Measurements from ENCODE around the gene LHX4. TPM values are rescaled to one million over a fixed set of nuclear protein-coding genes. Genes with fewer than 3 reads are reported as not detected.

LHX4 gene
- total and polyA plus RNA-seq, 2 of the 8 experiments (the other 6 are each of a cell fraction or from before 2014, with no cell fraction given): 0.85 to 4.9 TPM

- Histone ChIP-seq H3K27me3 (replicated peaks in 1 of 4; ENCODE audit: control insufficient read depth in 3 of 4, extremely low read depth in 1 of 4, insufficient read depth in 3 of 4, low read length in 3 of 4) (peaks cover 23 to 56% (median 43%) of the 10 kb centered on the region in 4 experiments), H2AFZ (ENCODE audit: low read length) (no peak overlapping the region)
- WGBS, 2 experiments (ENCODE audit: extremely low coverage in 1 of 2, insufficient coverage in 1 of 2, insufficient read length in 1 of 2, insufficient replicate concordance in 2 of 2, low coverage in 1 of 2, low lambda C conversion rate in 2 of 2, missing lambda C conversion rate in 1 of 2): 45% methylated on average over 17 of the region's 17 CpGs; no CpG with 5 or more reads in 1 of the 2 experiments
- TF ChIP-seq ASH2L (IDR thresholded peaks at IDR 0.05; ENCODE audit: low read length): no peak
- TF ChIP-seq POU5F1 (IDR thresholded peaks at IDR 0.05; ENCODE audit: low read depth, low read length): no peak
- no peak for TF ChIP-seq ATF3 (IDR thresholded peaks at IDR 0.05; ENCODE audit: insufficient read depth, low read depth, low read length)
- TF ChIP-seq RNF2 (IDR thresholded peaks at IDR 0.05; ENCODE audit: borderline replicate concordance, low read depth, low read length, missing control alignments, poor library complexity, severe bottlenecking): peak; percentile 85
- no peak for TF ChIP-seq SIRT6 (IDR thresholded peaks at IDR 0.05; ENCODE audit: low read length)
- no peak for TF ChIP-seq SP1 (IDR thresholded peaks at IDR 0.05; ENCODE audit: low read depth, low read length)
- TF ChIP-seq JUN (IDR thresholded peaks at IDR 0.05; ENCODE audit: low read depth, low read length): no peak
- TF ChIP-seq GTF2F1 (IDR thresholded peaks at IDR 0.05; ENCODE audit: borderline replicate concordance, low read depth, low read length): no peak
- TF ChIP-seq CBX8 (IDR thresholded peaks at IDR 0.05; ENCODE audit: borderline replicate concordance, low read depth, low read length): peak; percentile 45; the same call in 1 of the 2 replicates
- TF ChIP-seq KDM5A (IDR thresholded peaks at IDR 0.05; ENCODE audit: low read length): no peak
- TF ChIP-seq ZNF274 (IDR thresholded peaks at IDR 0.05; ENCODE audit: borderline replicate concordance, extremely low read depth, low read length): no peak
Measured at GRCh38 chr1:180227861-180228647, 2.0 kb upstream of the LHX4 start.

More at GRCh38 chr1:180227861-180228647, 2.0 kb upstream of the LHX4 start:
- Histone ChIP-seq H3K4ac (replicated peaks; ENCODE audit: insufficient read length, low read depth, low read length) (no peak overlapping the region), H4K5ac (ENCODE audit: insufficient read length, low read depth, low read length) (no peak overlapping the region), H3K79me1 (ENCODE audit: low read depth, low read length) (peaks cover 2% of the 10 kb centered on the region; the same call in 1 of the 2 replicates), H2BK120ac (replicated peaks; ENCODE audit: low read depth, low read length) (no peak overlapping the region), H3K18ac (ENCODE audit: extremely low read depth, low read length) (no peak overlapping the region), H3K4me2 (ENCODE audit: insufficient read depth in 1 of 2, low read depth in 2 of 2, low read length in 2 of 2) (peak overlapping the region in 1 of 2 experiments; percentile 91; a peak in 2 of 4 replicates), H3K9ac (replicated peaks in 1 of 4; ENCODE audit: extremely low read depth in 1 of 4, low read depth in 3 of 4, low read length in 3 of 4) (no peak overlapping the region), H3K27ac (ENCODE audit: low read depth, low read length) (no peak overlapping the region), H3K56ac (replicated peaks; ENCODE audit: insufficient read length, low read depth, low read length) (no peak overlapping the region), H2BK12ac (ENCODE audit: low read depth, low read length) (peak overlapping the region; percentile 94; the same call in 1 of the 2 replicates), H3K36me3 (ENCODE audit: control insufficient read depth in 2 of 4, insufficient read depth in 4 of 4, low read length in 3 of 4) (no peaks in the 10 kb centered on the region; a peak in 1 of 8 replicates), H2BK20ac (ENCODE audit: low read length) (no peak overlapping the region), H3K4me1 (replicated peaks in 1 of 4; ENCODE audit: control insufficient read depth in 3 of 4, insufficient read depth in 4 of 4, low read length in 3 of 4) (peaks cover 12 to 25% (median 15%) of the 10 kb centered on the region in 4 experiments), H3K4me3 (ENCODE audit: extremely low read depth in 1 of 4, insufficient read depth in 2 of 4, low read depth in 3 of 4, low read length in 4 of 4) (0 out of 8 replicates have a peak overlapping the region, but pooled peaks of 1 of the 4 experiments have one; percentile 67), H3K9me3 (ENCODE audit: insufficient read depth in 2 of 2, low read depth in 1 of 2, low read length in 1 of 2) (peaks cover 0 to 4% of the 10 kb centered on the region in 2 experiments; a peak in 1 of 4 replicates), H4K91ac (replicated peaks; ENCODE audit: insufficient read length, low read length) (no peak overlapping the region), H2BK15ac (ENCODE audit: low read length) (no peak overlapping the region), H3K79me2 (ENCODE audit: control insufficient read depth in 1 of 2, insufficient read depth in 2 of 2, low read length in 2 of 2) (no peaks in the 10 kb centered on the region), H2AK5ac (ENCODE audit: low read depth, low read length) (no peak overlapping the region), H4K20me1 (replicated peaks in 1 of 2; ENCODE audit: control insufficient read depth in 1 of 2, insufficient read depth in 2 of 2, low read length in 2 of 2) (peaks cover 0 to 9% of the 10 kb centered on the region in 2 experiments), H3K23me2 (ENCODE audit: low read depth, low read length) (peaks cover 26% of the 10 kb centered on the region; the same call in 1 of the 2 replicates), H4K8ac (ENCODE audit: extremely low read depth, insufficient read depth, low read length) (no peak overlapping the region), H3K23ac (ENCODE audit: insufficient read length) (no peak overlapping the region), H2BK5ac (ENCODE audit: low read depth, low read length) (no peak overlapping the region), H3K14ac (ENCODE audit: insufficient read length) (no peak overlapping the region)
- no peak for DNase-seq (ENCODE audit: low read depth in 1 of 2, low spot score in 2 of 2)
- FAIRE-seq: no peak
- CTCF ChIA-PET (ENCODE audit: partially characterized antibody): interaction anchor here (0.6 to 1.3 kb wide), 2 partner anchors 40 to 199 kb away, joined by 3 read pairs; no protein-coding TSS in a partner anchor
- POLR2A ChIA-PET (ENCODE audit: partially characterized antibody): interaction anchor here (3.9 kb wide), 1 partner anchor 11 kb away, joined by 26 read pairs; no protein-coding TSS in a partner anchor

All from H1 (cell line).